Hepatocyte (in vitro differentiated cells): ENCODE results near the gene AP5B1.

ENCODE experiments used
- CTCF ChIP-seq: fragments of 200-600 bp; sonication (generic); IDR thresholded peaks from 2 replicates; pipeline ENCODE4 v1.5.1; 2016; ENCODE audit warnings: antibody characterized with exemption, mild to moderate bottlenecking; ENCODE audit not compliant: poor library complexity
- EZH2 ChIP-seq: fragments of 200-600 bp; sonication (generic); IDR thresholded peaks from 2 replicates; pipeline ENCODE4 v1.6.1; 2016; ENCODE audit warnings: antibody characterized with exemption, mild to moderate bottlenecking, borderline replicate concordance

GRCh38 chr11:65778431-65778900 lies 2.3 kb downstream of the AP5B1 start:
- TF ChIP-seq CTCF = no peak
- no peak for TF ChIP-seq EZH2
